K562 (cell line): ENCODE results near the gene E2F1. TPM values are rescaled to one million over a fixed set of nuclear protein-coding genes. Genes with fewer than 3 reads are reported as not detected.
A peak's percentile ranks its signal among the peaks of the same experiment; 100 is the strongest.

Experiments used
- ARID1B ChIP-seq: fragments of 450-650 bp; IDR thresholded peaks from 2 replicates; pipeline ENCODE4 v1.6.1; 2016; ENCODE audit warnings: antibody characterized with exemption, mild to moderate bottlenecking, inconsistent platforms
- ATF7 ChIP-seq: fragments of 450-650 bp; IDR thresholded peaks from 2 replicates; pipeline ENCODE4 v1.7.1; 2014; ENCODE audit warnings: mild to moderate bottlenecking, moderate library complexity
- BRD9 ChIP-seq: fragments of 450-650 bp; IDR thresholded peaks from 2 replicates; pipeline ENCODE4 v1.6.1; 2018; ENCODE audit warnings: low read depth; ENCODE audit not compliant: partially characterized antibody
- CTCF ChIP-seq, 3 experiments: IDR thresholded peaks in 2 of 3; conservative IDR thresholded peaks in 1 of 3; 2 replicates each; pipeline ENCODE4 v1.5.1; 2011 to 2012; ENCODE audit warnings: low read length in 3 of 3, mild to moderate bottlenecking in 3 of 3, control low read depth in 2 of 3, improper control_type of control experiment in 1 of 3, inconsistent platforms in 1 of 3, low read depth in 1 of 3, mixed read lengths in 1 of 3, moderate library complexity in 1 of 3; ENCODE audit not compliant: insufficient read depth in 2 of 3
- EP400 ChIP-seq: fragments of 450-650 bp; IDR thresholded peaks from 2 replicates; pipeline ENCODE4 v1.6.1; 2017; ENCODE audit warnings: antibody characterized with exemption, mild to moderate bottlenecking, moderate library complexity
- FOS ChIP-seq: IDR thresholded peaks from 3 replicates; pipeline ENCODE4 v1.6.1; 2011; ENCODE audit not compliant: insufficient read length; ENCODE audit errors: extremely low read depth
- FOSL1 ChIP-seq: fragments of 200-800 bp; sonication (Bioruptor generic); conservative IDR thresholded peaks from 2 replicates; pipeline ENCODE4 v1.6.1; 2016; ENCODE audit warnings: missing genetic modification characterization, missing compliant biosample characterization
- JUN ChIP-seq, 2 experiments: sonication (generic) in 1 of 2; formaldehyde crosslinking in 1 of 2; IDR thresholded peaks; 2 replicates each; pipeline versions ENCODE4 v1.6.1 to v1.8.0; 2012 to 2022; ENCODE audit warnings: borderline replicate concordance in 2 of 2, mild to moderate bottlenecking in 2 of 2, improper control_type of control experiment in 1 of 2, low read depth in 1 of 2, low read length in 1 of 2, missing genetic modification reagents in 1 of 2
- MED1 ChIP-seq: sonication (generic); formaldehyde crosslinking; IDR thresholded peaks from 2 replicates; pipeline ENCODE4 v1.8.1; 2023; ENCODE audit warnings: missing genetic modification reagents, borderline replicate concordance
- MNT ChIP-seq, 2 experiments: fragments of 450-650 bp; conservative IDR thresholded peaks; 2 replicates each; pipeline ENCODE4 v1.6.1; 2017; ENCODE audit warnings: mild to moderate bottlenecking in 2 of 2, moderate library complexity in 2 of 2
- NCOA6 ChIP-seq: fragments of 450-650 bp; IDR thresholded peaks from 2 replicates; pipeline ENCODE4 v1.6.1; 2017; ENCODE audit warnings: mild to moderate bottlenecking
- NR2C2 ChIP-seq, 2 experiments: fragments of 200-800 bp in 1 of 2; sonication (Bioruptor generic) in 1 of 2; sonication (generic) in 1 of 2; formaldehyde crosslinking in 1 of 2; IDR thresholded peaks; 2 replicates each; pipeline versions ENCODE4 v1.6.1 to v1.8.0; 2016 to 2022; ENCODE audit warnings: mild to moderate bottlenecking in 1 of 2, missing compliant biosample characterization in 1 of 2, missing genetic modification characterization in 1 of 2, missing genetic modification reagents in 1 of 2
- POLR2A ChIP-seq: fragments of 450-650 bp; conservative IDR thresholded peaks from 2 replicates; pipeline ENCODE4 v1.6.1; 2016
- polyA plus RNA-seq, 8 experiments: library from polyadenylated mRNA; depleted of rRNA in 4 of 8; stranded (reverse) in 5 of 8; unstranded in 3 of 8; fragments of >200 nt; fragmentation: Nextera tagmentation in 2 of 8; fragmentation: Illumina TruSeq in 1 of 8; extraction: Ambion mirVana in 2 of 8; extraction: Trizol in 1 of 8; gene quantifications; 2 replicates each; pipeline versions ENCODE4 v1.2.1 to v1.2.3, GENCODE V29; 2011 to 2014; ENCODE audit warnings: inconsistent platforms in 1 of 8, missing spikeins in 1 of 8
- total RNA-seq, 7 experiments: library from RNA; depleted of rRNA in 6 of 7; stranded (reverse); fragments of >200 nt in 6 of 7; fragmentation: Illumina TruSeq in 2 of 7; extraction: Trizol in 2 of 7; gene quantifications; 2 replicates each; pipeline versions ENCODE4 v1.2.1 to v1.2.3, GENCODE V29; 2011 to 2021; ENCODE audit warnings: low replicate concordance in 1 of 7
- TF ChIP-seq, protein P1 (sequence below), 2 experiments: fragments of 450-650 bp in 1 of 2; sonication (generic) in 1 of 2; formaldehyde crosslinking in 1 of 2; IDR thresholded peaks in 1 of 2; conservative IDR thresholded peaks in 1 of 2; 2 replicates each; pipeline versions ENCODE4 v1.6.1 to v1.8.1; 2016 to 2023; ENCODE audit warnings: mild to moderate bottlenecking in 2 of 2, moderate library complexity in 2 of 2, inconsistent platforms in 1 of 2, missing genetic modification reagents in 1 of 2
- TF ChIP-seq, protein P2 (sequence below): IDR thresholded peaks from 3 replicates; pipeline ENCODE4 v1.6.1; 2011; ENCODE audit warnings: borderline replicate concordance, mild to moderate bottlenecking, moderate library complexity; ENCODE audit not compliant: insufficient read length; ENCODE audit errors: extremely low read depth

Gene E2F1
- total and polyA plus RNA-seq, 9 of the 15 experiments (the other 6 are each of a cell fraction or from before 2014, with no cell fraction given), result 0.14 to 30.6 (median 13.1) TPM

DNA sequence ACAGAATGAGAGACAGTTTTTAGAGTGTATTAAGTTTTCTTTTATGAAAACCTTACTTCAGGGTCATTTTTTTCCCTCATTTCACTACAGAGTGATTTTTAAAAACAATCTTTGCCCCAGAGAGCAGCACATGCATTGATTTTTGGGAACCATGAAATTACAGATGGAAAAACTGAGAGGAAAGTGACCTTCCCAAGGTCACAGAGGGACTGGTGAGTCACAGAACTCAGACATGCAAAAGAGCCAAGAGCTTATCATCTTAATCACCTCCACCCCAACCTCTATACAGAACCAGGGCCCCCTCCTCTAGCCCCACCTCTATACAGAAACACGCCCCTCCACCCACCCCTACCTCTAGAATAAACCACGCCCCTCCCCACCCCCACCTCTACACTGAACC is 23.2 kb upstream of the E2F1 start (continued):
- TF ChIP-seq, protein P1, sequence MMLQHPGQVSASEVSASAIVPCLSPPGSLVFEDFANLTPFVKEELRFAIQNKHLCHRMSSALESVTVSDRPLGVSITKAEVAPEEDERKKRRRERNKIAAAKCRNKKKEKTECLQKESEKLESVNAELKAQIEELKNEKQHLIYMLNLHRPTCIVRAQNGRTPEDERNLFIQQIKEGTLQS (IDR thresholded peaks at IDR 0.05), result peak; percentile 84
- TF ChIP-seq, protein P1 (CRISPR knock-in tag; conservative IDR thresholded peaks at IDR 0.05), result no peak
- TF ChIP-seq JUN (IDR thresholded peaks at IDR 0.05; ENCODE audit: borderline replicate concordance, low read depth, low read length) (peak; percentile 79), JUN (CRISPR knock-in tag; IDR thresholded peaks at IDR 0.05; ENCODE audit: borderline replicate concordance) (no peak), POLR2A (0 out of 2 replicates have a peak, but pooled peaks have one; percentile 6), NCOA6 (no peak), FOSL1 (peak; percentile 93), EP400 (no peak), MED1 (CRISPR knock-in tag) (no peak), ATF7 (no peak), ARID1B (peak; percentile 62; the same call in 1 of the 2 replicates), NR2C2 (CRISPR knock-in tag; IDR thresholded peaks at IDR 0.05) (no peak), NR2C2 (tag; IDR thresholded peaks at IDR 0.05) (peak; percentile 26; the same call in 1 of the 2 replicates), MNT (conservative IDR thresholded peaks at IDR 0.05) (peak in 1 of 2 experiments; percentile 22; a peak in 1 of 4 replicates), BRD9 (peak; percentile 24), CTCF (IDR thresholded peaks at IDR 0.05 in 2 of 3, conservative IDR thresholded peaks at IDR 0.05 in 1 of 3; ENCODE audit: insufficient read depth in 2 of 3, low read depth in 1 of 3, low read length in 3 of 3) (no peak), FOS (peak; percentile 49)
- TF ChIP-seq, protein P2, sequence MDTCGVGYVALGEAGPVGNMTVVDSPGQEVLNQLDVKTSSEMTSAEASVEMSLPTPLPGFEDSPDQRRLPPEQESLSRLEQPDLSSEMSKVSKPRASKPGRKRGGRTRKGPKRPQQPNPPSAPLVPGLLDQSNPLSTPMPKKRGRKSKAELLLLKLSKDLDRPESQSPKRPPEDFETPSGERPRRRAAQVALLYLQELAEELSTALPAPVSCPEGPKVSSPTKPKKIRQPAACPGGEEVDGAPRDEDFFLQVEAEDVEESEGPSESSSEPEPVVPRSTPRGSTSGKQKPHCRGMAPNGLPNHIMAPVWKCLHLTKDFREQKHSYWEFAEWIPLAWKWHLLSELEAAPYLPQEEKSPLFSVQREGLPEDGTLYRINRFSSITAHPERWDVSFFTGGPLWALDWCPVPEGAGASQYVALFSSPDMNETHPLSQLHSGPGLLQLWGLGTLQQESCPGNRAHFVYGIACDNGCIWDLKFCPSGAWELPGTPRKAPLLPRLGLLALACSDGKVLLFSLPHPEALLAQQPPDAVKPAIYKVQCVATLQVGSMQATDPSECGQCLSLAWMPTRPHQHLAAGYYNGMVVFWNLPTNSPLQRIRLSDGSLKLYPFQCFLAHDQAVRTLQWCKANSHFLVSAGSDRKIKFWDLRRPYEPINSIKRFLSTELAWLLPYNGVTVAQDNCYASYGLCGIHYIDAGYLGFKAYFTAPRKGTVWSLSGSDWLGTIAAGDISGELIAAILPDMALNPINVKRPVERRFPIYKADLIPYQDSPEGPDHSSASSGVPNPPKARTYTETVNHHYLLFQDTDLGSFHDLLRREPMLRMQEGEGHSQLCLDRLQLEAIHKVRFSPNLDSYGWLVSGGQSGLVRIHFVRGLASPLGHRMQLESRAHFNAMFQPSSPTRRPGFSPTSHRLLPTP, result no peak
